Activated CD8-positive, alpha-beta memory T cell treated with anti-CD3 and anti-CD28 coated beads for 24 hours (primary cell): ENCODE results near the gene ALS2CL.
A peak's percentile ranks its signal among the peaks of the same experiment; 100 is the strongest.

Experiments used
- DNase-seq: peaks from one replicate; pipeline ENCODE4 v3.0.0-alpha.2; 2020

Gene ALS2CL

GRCh38 chr3:46702246-46703012, 8.9 kb upstream of the ALS2CL start:
- no peak for DNase-seq

GRCh38 chr3:46701181-46701939, 7.9 kb upstream of the ALS2CL start, which contains the start of gene TMIE:
TSS of gene TMIE (plus strand) at chr3:46701392. CDS start at chr3:46701488, 96 bp downstream.
- DNase-seq = no peak

GRCh38 chr3:46700772-46701171, 7.3 kb upstream of the ALS2CL start:
- DNase-seq = no peak

- DNase-seq = no peak
Measured at GRCh38 chr3:46699676-46700523, 6.4 kb upstream of the ALS2CL start.

- DNase-seq = no peak
Measured at GRCh38 chr3:46695962-46696894, 2.7 kb upstream of the ALS2CL start.

- peak; percentile 82 for DNase-seq
Measured at GRCh38 chr3:46695177-46695961, 1.9 kb upstream of the ALS2CL start.

GRCh38 chr3:46694520-46694919, 1.0 kb upstream of the ALS2CL start:
- DNase-seq = no peak

GRCh38 chr3:46693892-46694226, 380 bp upstream of the ALS2CL start:
- no peak for DNase-seq

GRCh38 chr3:46692566-46692990, 901 bp downstream of the ALS2CL start:
- DNase-seq = no peak

GRCh38 chr3:46690798-46691197, 2.7 kb downstream of the ALS2CL start:
- DNase-seq = no peak

GRCh38 chr3:46685446-46685845, 8.0 kb downstream of the ALS2CL start:
- DNase-seq = no peak

- DNase-seq = no peak
Measured at GRCh38 chr3:46684891-46685290, 8.6 kb downstream of the ALS2CL start.

- no peak for DNase-seq
Measured at GRCh38 chr3:46682974-46683373, 10.5 kb downstream of the ALS2CL start.

- DNase-seq = no peak
Measured at GRCh38 chr3:46681856-46682540, 11.5 kb downstream of the ALS2CL start.

GRCh38 chr3:46681387-46681786, 12.1 kb downstream of the ALS2CL start:
- no peak for DNase-seq

- no peak for DNase-seq
Measured at GRCh38 chr3:46680298-46680826, 13.1 kb downstream of the ALS2CL start.

GRCh38 chr3:46679681-46680080, 13.8 kb downstream of the ALS2CL start:
- no peak for DNase-seq

GRCh38 chr3:46678280-46678679, 15.2 kb downstream of the ALS2CL start:
- no peak for DNase-seq

GRCh38 chr3:46677411-46677726, 16.1 kb downstream of the ALS2CL start:
- no peak for DNase-seq

- no peak for DNase-seq
Measured at GRCh38 chr3:46676601-46677410, 16.7 kb downstream of the ALS2CL start.
